Measurements from ENCODE around the gene KRT13. TPM values are rescaled to one million over a fixed set of nuclear protein-coding genes. Genes with fewer than 3 reads are reported as not detected.

Gene KRT13
- polyA plus RNA-seq, 1 donor from 2014 or later, result not detected

DNA sequence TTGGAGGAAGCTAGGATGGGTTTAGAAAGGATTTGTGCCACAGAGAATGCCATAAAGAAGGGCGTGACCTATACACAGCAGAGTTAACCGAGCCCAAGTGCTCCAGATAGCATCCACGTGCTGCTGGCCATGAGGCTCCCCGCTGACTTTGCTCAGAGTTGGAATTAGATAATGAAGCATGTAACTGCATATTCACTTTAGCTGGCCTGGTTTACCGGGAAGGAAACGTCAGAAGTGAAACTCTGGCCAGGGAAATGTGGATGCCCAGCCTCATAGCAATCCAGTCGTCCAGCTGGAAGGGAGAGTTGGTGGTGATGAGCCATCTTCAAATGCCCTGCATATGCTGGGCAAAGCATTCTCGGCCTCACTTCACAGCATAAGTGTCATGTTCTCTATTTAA is 30.5 kb downstream of the KRT13 start:
- no peak overlapping the region for H3K27ac ChIP-seq (ENCODE audit: low read length)
- no peaks in the 10 kb centered on the region for H3K9me3 ChIP-seq (ENCODE audit: low read length)
- no peak overlapping the region for H2AFZ ChIP-seq (ENCODE audit: low read depth, low read length)
- TF ChIP-seq SMC3 (conservative IDR thresholded peaks at IDR 0.05; ENCODE audit: poor library complexity), result no peak
- TF ChIP-seq TAF1 (IDR thresholded peaks at IDR 0.05; ENCODE audit: low read depth), result no peak
- TF ChIP-seq EP300 (conservative IDR thresholded peaks at IDR 0.05; ENCODE audit: poor library complexity, severe bottlenecking), result no peak
- TF ChIP-seq RAD21 (conservative IDR thresholded peaks at IDR 0.05), result no peak
- TF ChIP-seq EZH2 (IDR thresholded peaks at IDR 0.05; ENCODE audit: borderline replicate concordance, insufficient read depth, low read length, poor library complexity, severe bottlenecking), result no peak
- TF ChIP-seq, protein P1, sequence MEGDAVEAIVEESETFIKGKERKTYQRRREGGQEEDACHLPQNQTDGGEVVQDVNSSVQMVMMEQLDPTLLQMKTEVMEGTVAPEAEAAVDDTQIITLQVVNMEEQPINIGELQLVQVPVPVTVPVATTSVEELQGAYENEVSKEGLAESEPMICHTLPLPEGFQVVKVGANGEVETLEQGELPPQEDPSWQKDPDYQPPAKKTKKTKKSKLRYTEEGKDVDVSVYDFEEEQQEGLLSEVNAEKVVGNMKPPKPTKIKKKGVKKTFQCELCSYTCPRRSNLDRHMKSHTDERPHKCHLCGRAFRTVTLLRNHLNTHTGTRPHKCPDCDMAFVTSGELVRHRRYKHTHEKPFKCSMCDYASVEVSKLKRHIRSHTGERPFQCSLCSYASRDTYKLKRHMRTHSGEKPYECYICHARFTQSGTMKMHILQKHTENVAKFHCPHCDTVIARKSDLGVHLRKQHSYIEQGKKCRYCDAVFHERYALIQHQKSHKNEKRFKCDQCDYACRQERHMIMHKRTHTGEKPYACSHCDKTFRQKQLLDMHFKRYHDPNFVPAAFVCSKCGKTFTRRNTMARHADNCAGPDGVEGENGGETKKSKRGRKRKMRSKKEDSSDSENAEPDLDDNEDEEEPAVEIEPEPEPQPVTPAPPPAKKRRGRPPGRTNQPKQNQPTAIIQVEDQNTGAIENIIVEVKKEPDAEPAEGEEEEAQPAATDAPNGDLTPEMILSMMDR (IDR thresholded peaks at IDR 0.05; ENCODE audit: poor library complexity, severe bottlenecking), result no peak
- TF ChIP-seq MXI1 (conservative IDR thresholded peaks at IDR 0.05; ENCODE audit: poor library complexity, severe bottlenecking), result no peak
- no peak for TF ChIP-seq POLR2AphosphoS5 (IDR thresholded peaks at IDR 0.05)
- no peak for TF ChIP-seq REST (IDR thresholded peaks at IDR 0.05; ENCODE audit: borderline replicate concordance)
- H3K9me2 ChIP-seq (ENCODE audit: insufficient read depth, low read length), result no peaks in the 10 kb centered on the region
- H3K4me2 ChIP-seq (ENCODE audit: low read length), result no peak overlapping the region
- no peak overlapping the region for H3K4me3 ChIP-seq (ENCODE audit: low read length)
- no peaks in the 10 kb centered on the region for H3K36me3 ChIP-seq (ENCODE audit: insufficient read depth, low read length)
- no peaks in the 10 kb centered on the region for H3F3A ChIP-seq (ENCODE audit: insufficient read depth, low read length, poor library complexity, severe bottlenecking)
- H3K79me2 ChIP-seq (replicated peaks; ENCODE audit: insufficient read depth, low read length), result no peaks in the 10 kb centered on the region
- H3K9ac ChIP-seq (ENCODE audit: low read length), result no peak overlapping the region
- no peaks in the 10 kb centered on the region for H4K20me1 ChIP-seq (ENCODE audit: insufficient read depth)
- H3K27me3 ChIP-seq (ENCODE audit: insufficient read depth, low read depth, low read length), result no peaks in the 10 kb centered on the region

DNA sequence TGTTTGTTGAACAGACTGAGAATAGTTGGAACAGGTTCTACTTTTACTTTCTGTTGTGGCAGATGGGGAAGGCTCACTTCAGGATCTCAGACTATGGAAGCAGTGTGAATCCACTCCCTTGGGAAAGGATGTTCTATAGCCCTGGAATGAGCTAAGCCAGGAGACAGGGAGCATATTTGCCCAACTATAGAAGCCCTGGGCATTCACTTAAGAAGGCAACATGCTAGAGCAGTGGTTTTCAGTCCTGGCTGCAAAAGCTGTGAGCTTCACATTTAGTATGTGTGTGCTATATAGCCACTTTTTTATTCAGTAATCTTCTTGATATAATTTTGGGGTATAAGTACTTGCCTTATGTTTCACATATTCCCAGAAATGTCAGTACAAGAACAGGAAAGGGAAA is 37.1 kb downstream of the KRT13 start:
- Histone ChIP-seq H3K36me3 (ENCODE audit: insufficient read depth, low read length) (no peaks in the 10 kb centered on the region), H3K4me2 (ENCODE audit: low read length) (no peak overlapping the region), H3K9ac (ENCODE audit: low read length) (no peak overlapping the region), H3K27me3 (ENCODE audit: insufficient read depth, low read depth, low read length) (no peaks in the 10 kb centered on the region), H3K27ac (ENCODE audit: low read length) (no peak overlapping the region), H3K9me3 (ENCODE audit: low read length) (no peaks in the 10 kb centered on the region), H3F3A (ENCODE audit: insufficient read depth, low read length, poor library complexity, severe bottlenecking) (no peaks in the 10 kb centered on the region), H3K9me2 (ENCODE audit: insufficient read depth, low read length) (no peaks in the 10 kb centered on the region), H2AFZ (ENCODE audit: low read depth, low read length) (no peak overlapping the region), H4K20me1 (ENCODE audit: insufficient read depth) (no peaks in the 10 kb centered on the region), H3K79me2 (replicated peaks; ENCODE audit: insufficient read depth, low read length) (no peaks in the 10 kb centered on the region), H3K4me3 (ENCODE audit: low read length) (no peak overlapping the region)
- TF ChIP-seq EZH2 (IDR thresholded peaks at IDR 0.05; ENCODE audit: borderline replicate concordance, insufficient read depth, low read length, poor library complexity, severe bottlenecking) (no peak), RAD21 (conservative IDR thresholded peaks at IDR 0.05) (no peak), POLR2AphosphoS5 (IDR thresholded peaks at IDR 0.05) (no peak), REST (IDR thresholded peaks at IDR 0.05; ENCODE audit: borderline replicate concordance) (no peak), EP300 (conservative IDR thresholded peaks at IDR 0.05; ENCODE audit: poor library complexity, severe bottlenecking) (no peak), MXI1 (conservative IDR thresholded peaks at IDR 0.05; ENCODE audit: poor library complexity, severe bottlenecking) (no peak), SMC3 (conservative IDR thresholded peaks at IDR 0.05; ENCODE audit: poor library complexity) (no peak), TAF1 (IDR thresholded peaks at IDR 0.05; ENCODE audit: low read depth) (no peak)
- TF ChIP-seq, protein P1 (IDR thresholded peaks at IDR 0.05; ENCODE audit: poor library complexity, severe bottlenecking), result no peak

Data from neural cell (in vitro differentiated cells).